ENCODE data around the gene CAPN2.

Gene CAPN2

GRCh38 chr1:223780949-223781348 lies 68.6 kb downstream of the CAPN2 start:
- H3K4me3 ChIP-seq (ENCODE audit: low read length) = no peak overlapping the region
- TF ChIP-seq CTCF (conservative IDR thresholded peaks at IDR 0.05; ENCODE audit: low read length) = no peak
- no peak for DNase-seq (ENCODE audit: low read depth)

GRCh38 chr1:223783676-223784075 lies 71.3 kb downstream of the CAPN2 start:
- TF ChIP-seq CTCF (conservative IDR thresholded peaks at IDR 0.05; ENCODE audit: low read length) = no peak
- DNase-seq (ENCODE audit: low read depth) = no peak
- H3K4me3 ChIP-seq (ENCODE audit: low read length) = no peak overlapping the region

- TF ChIP-seq CTCF (conservative IDR thresholded peaks at IDR 0.05; ENCODE audit: low read length) = no peak
- no peak overlapping the region for H3K4me3 ChIP-seq (ENCODE audit: low read length)
- DNase-seq (ENCODE audit: low read depth) = no peak
Observed at GRCh38 chr1:223784541-223784940, 72.2 kb downstream of the CAPN2 start.

- H3K4me3 ChIP-seq (ENCODE audit: low read length) = no peak overlapping the region
- no peak for DNase-seq (ENCODE audit: low read depth)
- TF ChIP-seq CTCF (conservative IDR thresholded peaks at IDR 0.05; ENCODE audit: low read length) = no peak
Observed at GRCh38 chr1:223785808-223786207, 73.5 kb downstream of the CAPN2 start.

- DNase-seq (ENCODE audit: low read depth) = no peak
- TF ChIP-seq CTCF (conservative IDR thresholded peaks at IDR 0.05; ENCODE audit: low read length) = no peak
- no peak overlapping the region for H3K4me3 ChIP-seq (ENCODE audit: low read length)
Observed at GRCh38 chr1:223788746-223789415, 76.5 kb downstream of the CAPN2 start.

- no peak for TF ChIP-seq CTCF (conservative IDR thresholded peaks at IDR 0.05; ENCODE audit: low read length)
- no peak overlapping the region for H3K4me3 ChIP-seq (ENCODE audit: low read length)
- peak; percentile 47 for DNase-seq (ENCODE audit: low read depth)
Observed at GRCh38 chr1:223792046-223792445, 79.7 kb downstream of the CAPN2 start.

- no peak overlapping the region for H3K4me3 ChIP-seq (ENCODE audit: low read length)
- no peak for DNase-seq (ENCODE audit: low read depth)
- TF ChIP-seq CTCF (conservative IDR thresholded peaks at IDR 0.05; ENCODE audit: low read length) = no peak
Observed at GRCh38 chr1:223793716-223794115, 81.4 kb downstream of the CAPN2 start.
